HPDE6-E6E7 (cell line): ENCODE measurements around the gene SRCIN1.
"Not testable (repeated sequence)": the region's sequence is repeated elsewhere in the genome, so short reads cannot be mapped to it uniquely, and the experiment has no call there.

Experiments
- DNase-seq: peaks from one replicate; pipeline ENCODE4 v3.0.0; 2011; ENCODE audit warnings: missing footprints; ENCODE audit errors: extremely low spot score

Gene SRCIN1

DNA sequence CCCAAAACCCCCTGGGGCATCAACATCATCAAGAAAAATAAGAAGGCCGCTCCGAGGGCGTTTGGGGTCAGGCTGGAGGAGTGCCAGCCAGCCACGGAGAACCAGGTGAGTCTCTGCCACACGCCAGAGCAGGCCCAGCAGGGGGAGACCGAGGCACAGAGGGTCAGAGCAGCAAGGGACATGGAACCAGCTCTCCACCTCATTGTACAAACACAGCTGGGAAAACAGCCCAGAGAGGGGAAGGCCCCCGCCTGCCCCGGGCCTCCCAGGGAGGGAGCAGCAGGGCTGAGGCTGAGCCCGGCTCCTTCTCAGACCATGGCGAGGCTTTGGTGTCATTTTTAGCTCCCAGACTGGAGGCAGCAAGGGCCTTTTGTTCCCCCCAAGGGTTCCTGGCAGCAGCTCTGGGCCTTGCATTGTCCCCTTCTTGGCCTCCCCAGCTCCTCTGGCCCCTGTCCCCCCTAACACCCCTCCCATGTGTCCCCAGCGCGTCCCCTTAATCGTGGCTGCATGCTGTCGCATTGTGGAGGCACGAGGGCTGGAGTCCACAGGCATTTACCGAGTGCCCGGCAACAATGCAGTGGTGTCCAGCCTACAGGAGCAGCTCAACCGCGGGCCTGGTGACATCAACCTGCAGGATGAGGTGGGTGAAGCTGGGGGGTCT, 123.6 kb downstream of the SRCIN1 start:
- not testable (repeated sequence) for DNase-seq
